Measurements from ENCODE around the gene GTPBP1.

The GTPBP1 gene

GRCh38 chr22:38742176-38742942 is 36.6 kb downstream of the GTPBP1 start:
- FAIRE-seq, result no peak

GRCh38 chr22:38744981-38745380 is 39.2 kb downstream of the GTPBP1 start:
- FAIRE-seq, result no peak

GRCh38 chr22:38745676-38746460 is 40.1 kb downstream of the GTPBP1 start:
- FAIRE-seq, result no peak

- no peak for FAIRE-seq
Observed at GRCh38 chr22:38748487-38749136, 42.9 kb downstream of the GTPBP1 start.

- no peak for FAIRE-seq
Observed at GRCh38 chr22:38750104-38750503, 44.4 kb downstream of the GTPBP1 start.

- FAIRE-seq, result no peak
Observed at GRCh38 chr22:38750638-38751037, 44.9 kb downstream of the GTPBP1 start.

GRCh38 chr22:38751066-38751421 is 45.3 kb downstream of the GTPBP1 start:
- FAIRE-seq, result no peak

- no peak for FAIRE-seq
Observed at GRCh38 chr22:38751422-38752346, 45.9 kb downstream of the GTPBP1 start.

- no peak for FAIRE-seq
Observed at GRCh38 chr22:38753948-38754750, 48.4 kb downstream of the GTPBP1 start.

GRCh38 chr22:38754751-38755154 is 49.0 kb downstream of the GTPBP1 start:
- FAIRE-seq, result no peak

- FAIRE-seq, result no peak
Observed at GRCh38 chr22:38755155-38755910, 49.6 kb downstream of the GTPBP1 start.

GRCh38 chr22:38755911-38756532 is 50.3 kb downstream of the GTPBP1 start, which contains the start of gene SUN2:
Gene SUN2, minus strand, starts transcription at chr22:38755998. Its CDS starts 3,370 bp downstream, at chr22:38752628.
- FAIRE-seq, result no peak

GRCh38 chr22:38756711-38757463 is 51.1 kb downstream of the GTPBP1 start:
- no peak for FAIRE-seq

GRCh38 chr22:38757464-38757757 is 51.7 kb downstream of the GTPBP1 start:
- no peak for FAIRE-seq

GRCh38 chr22:38758276-38758945 is 52.7 kb downstream of the GTPBP1 start:
- no peak for FAIRE-seq

GRCh38 chr22:38759005-38759404 is 53.3 kb downstream of the GTPBP1 start:
- no peak for FAIRE-seq

- FAIRE-seq, result no peak
Observed at GRCh38 chr22:38760477-38761201, 54.9 kb downstream of the GTPBP1 start.

Measured in TTC549 (cell line).